ENCODE data around the gene PDE9A. TPM values are rescaled to one million over a fixed set of nuclear protein-coding genes. Genes with fewer than 3 reads are reported as not detected.

Gene PDE9A
- polyA plus RNA-seq, 2 of the 4 experiments (the other 2 are of a cell fraction), result 1.3 to 3.1 TPM

DNA sequence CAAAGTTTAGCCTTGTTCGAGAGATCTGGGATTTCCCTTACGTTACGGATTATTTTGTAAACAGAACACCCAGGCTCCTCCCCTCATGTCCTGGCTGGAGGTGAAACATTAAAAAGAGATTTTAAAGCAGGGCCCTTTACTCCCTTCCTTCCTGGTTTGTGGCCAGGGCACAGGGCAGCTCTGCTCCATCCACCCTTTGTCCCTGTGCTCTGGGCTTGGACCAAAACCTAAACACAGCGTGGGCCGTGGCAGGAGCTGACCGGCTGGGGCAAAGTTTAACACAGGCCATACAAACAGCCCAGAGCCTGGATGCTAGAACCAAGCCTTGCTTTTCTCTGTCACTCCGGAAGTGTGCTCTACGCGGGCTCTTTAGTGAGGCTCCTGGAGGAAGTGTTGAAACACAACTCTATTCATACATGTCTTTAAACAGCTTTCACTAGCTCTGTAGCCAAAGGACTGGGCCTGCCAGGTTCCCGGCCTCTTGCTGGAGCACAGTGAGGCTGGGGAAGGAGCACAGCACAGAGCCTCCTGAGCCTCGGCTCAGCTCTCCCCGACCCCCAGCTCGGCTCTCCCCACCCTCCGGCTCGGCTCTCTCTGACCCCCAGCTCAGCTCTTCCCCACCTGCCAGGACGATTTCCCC lies 84.7 kb downstream of the PDE9A start:
- ChIA-PET CTCF (interaction anchor here (1.1 kb wide), 1 partner anchor 145 kb away, joined by 4 read pairs; no protein-coding TSS in a partner anchor), POLR2A (no interaction called here)
- 64% methylated on average over 15 of the region's 16 CpGs for WGBS (ENCODE audit: missing lambda C conversion rate)
- Histone ChIP-seq H3K4me1 (peaks cover 15% of the 10 kb centered on the region; the same call in 2 of the 3 replicates), H3K4me3 (no peak overlapping the region), H3K27ac (no peak overlapping the region), H3K9me3 (no peaks in the 10 kb centered on the region), H3K4me2 (no peak overlapping the region)
- no peak for FAIRE-seq
- no peak for DNase-seq (ENCODE audit: low read depth in 1 of 2, low spot score in 1 of 2)
- no peak; a peak in 1 of 6 replicates for ATAC-seq
- no peak for TF ChIP-seq NFE2L2 (conservative IDR thresholded peaks at IDR 0.05; ENCODE audit: low read length)
- no peak for TF ChIP-seq BHLHE40 (IDR thresholded peaks at IDR 0.05; ENCODE audit: low read depth, low read length)
- no peak for TF ChIP-seq HOXB5 (CRISPR knock-in tag; IDR thresholded peaks at IDR 0.05)
- no peak for TF ChIP-seq HEYL (CRISPR knock-in tag; IDR thresholded peaks at IDR 0.05)
- no peak for TF ChIP-seq POLR2A (IDR thresholded peaks at IDR 0.05; ENCODE audit: low read length)
- no peak for TF ChIP-seq KDM1A (IDR thresholded peaks at IDR 0.05; ENCODE audit: low read depth)
- no peak for TF ChIP-seq ZSCAN20 (CRISPR knock-in tag; IDR thresholded peaks at IDR 0.05)
- no peak for TF ChIP-seq RFX5 (IDR thresholded peaks at IDR 0.05)
- no peak for TF ChIP-seq FOSB (CRISPR knock-in tag; IDR thresholded peaks at IDR 0.05)
- TF ChIP-seq USF2 (IDR thresholded peaks at IDR 0.05), result no peak
- no peak for TF ChIP-seq JUNB (IDR thresholded peaks at IDR 0.05)
- no peak for TF ChIP-seq KDM5A (IDR thresholded peaks at IDR 0.05)

- WGBS (ENCODE audit: missing lambda C conversion rate), result 85% methylated on average over 15 of the region's 21 CpGs
- FAIRE-seq (no peak), ATAC-seq (no peak), DNase-seq (ENCODE audit: low read depth in 1 of 2, low spot score in 1 of 2) (no peak)
- ChIA-PET POLR2A (no interaction called here), CTCF (no interaction called here)
- no peak for TF ChIP-seq RNF2 (IDR thresholded peaks at IDR 0.05; ENCODE audit: borderline replicate concordance, low read depth)
- no peak for TF ChIP-seq ZNF302 (CRISPR knock-in tag; IDR thresholded peaks at IDR 0.05)
- TF ChIP-seq HOXB5 (CRISPR knock-in tag; IDR thresholded peaks at IDR 0.05), result no peak
- TF ChIP-seq, protein P1, sequence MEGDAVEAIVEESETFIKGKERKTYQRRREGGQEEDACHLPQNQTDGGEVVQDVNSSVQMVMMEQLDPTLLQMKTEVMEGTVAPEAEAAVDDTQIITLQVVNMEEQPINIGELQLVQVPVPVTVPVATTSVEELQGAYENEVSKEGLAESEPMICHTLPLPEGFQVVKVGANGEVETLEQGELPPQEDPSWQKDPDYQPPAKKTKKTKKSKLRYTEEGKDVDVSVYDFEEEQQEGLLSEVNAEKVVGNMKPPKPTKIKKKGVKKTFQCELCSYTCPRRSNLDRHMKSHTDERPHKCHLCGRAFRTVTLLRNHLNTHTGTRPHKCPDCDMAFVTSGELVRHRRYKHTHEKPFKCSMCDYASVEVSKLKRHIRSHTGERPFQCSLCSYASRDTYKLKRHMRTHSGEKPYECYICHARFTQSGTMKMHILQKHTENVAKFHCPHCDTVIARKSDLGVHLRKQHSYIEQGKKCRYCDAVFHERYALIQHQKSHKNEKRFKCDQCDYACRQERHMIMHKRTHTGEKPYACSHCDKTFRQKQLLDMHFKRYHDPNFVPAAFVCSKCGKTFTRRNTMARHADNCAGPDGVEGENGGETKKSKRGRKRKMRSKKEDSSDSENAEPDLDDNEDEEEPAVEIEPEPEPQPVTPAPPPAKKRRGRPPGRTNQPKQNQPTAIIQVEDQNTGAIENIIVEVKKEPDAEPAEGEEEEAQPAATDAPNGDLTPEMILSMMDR (IDR thresholded peaks at IDR 0.05), result no peak
- TF ChIP-seq RARB (CRISPR knock-in tag; IDR thresholded peaks at IDR 0.05), result no peak
- TF ChIP-seq GATA3 (IDR thresholded peaks at IDR 0.05; ENCODE audit: borderline replicate concordance), result no peak
- no peak for TF ChIP-seq HOXA7 (CRISPR knock-in tag; IDR thresholded peaks at IDR 0.05)
- TF ChIP-seq BHLHE40 (IDR thresholded peaks at IDR 0.05; ENCODE audit: low read depth, low read length), result no peak
- TF ChIP-seq RFX5 (IDR thresholded peaks at IDR 0.05), result no peak
- Histone ChIP-seq H3K4me2 (no peak overlapping the region), H3K27ac (no peak overlapping the region), H3K4me3 (no peak overlapping the region), H3K4me1 (peaks cover 7% of the 10 kb centered on the region; the same call in 2 of the 3 replicates), H3K9me3 (no peaks in the 10 kb centered on the region)
Observed at GRCh38 chr21:42739061-42739931, 85.9 kb downstream of the PDE9A start.

GRCh38 chr21:42740405-42740909 lies 87.0 kb downstream of the PDE9A start:
- no peak for TF ChIP-seq RFX5 (IDR thresholded peaks at IDR 0.05)
- no peak for TF ChIP-seq NR3C1 (IDR thresholded peaks at IDR 0.05)
- no peak for TF ChIP-seq RCOR1 (IDR thresholded peaks at IDR 0.05; ENCODE audit: low read depth, low read length)
- no peak for TF ChIP-seq HES2 (IDR thresholded peaks at IDR 0.05)
- no peak for TF ChIP-seq RAD21 (conservative IDR thresholded peaks at IDR 0.05 in 1 of 2, IDR thresholded peaks at IDR 0.05 in 1 of 2)
- TF ChIP-seq PHF8 (IDR thresholded peaks at IDR 0.05; ENCODE audit: borderline replicate concordance, low read depth), result no peak
- no peak for TF ChIP-seq JUN (IDR thresholded peaks at IDR 0.05)
- TF ChIP-seq ZFP36 (IDR thresholded peaks at IDR 0.05; ENCODE audit: borderline replicate concordance, partially characterized antibody), result no peak
- TF ChIP-seq RNF2 (IDR thresholded peaks at IDR 0.05; ENCODE audit: borderline replicate concordance, low read depth), result no peak
- no peak for TF ChIP-seq HOXA7 (CRISPR knock-in tag; IDR thresholded peaks at IDR 0.05)
- no peak for TF ChIP-seq TP53 (CRISPR knock-in tag; IDR thresholded peaks at IDR 0.05)
- no peak for TF ChIP-seq HMGXB4 (CRISPR knock-in tag; IDR thresholded peaks at IDR 0.05; ENCODE audit: borderline replicate concordance)
- TF ChIP-seq EHF (CRISPR knock-in tag; IDR thresholded peaks at IDR 0.05), result no peak
- TF ChIP-seq MYC (IDR thresholded peaks at IDR 0.05; ENCODE audit: borderline replicate concordance, low read length), result no peak
- TF ChIP-seq KDM5A (IDR thresholded peaks at IDR 0.05), result no peak
- 92% methylated on average over 1 of the region's 1 CpG for WGBS (ENCODE audit: missing lambda C conversion rate)
- ChIA-PET POLR2A (no interaction called here), CTCF (no interaction called here)
- no peaks in the 10 kb centered on the region for H3K4me1 ChIP-seq
- no peak for DNase-seq (ENCODE audit: low read depth in 1 of 2, low spot score in 1 of 2)
- no peaks in the 10 kb centered on the region for H3K9me3 ChIP-seq
- H3K27ac ChIP-seq, result no peak overlapping the region
- no peak for FAIRE-seq
- ATAC-seq, result no peak
- H3K4me3 ChIP-seq, result no peak overlapping the region
- H3K4me2 ChIP-seq, result no peak overlapping the region

Measured in A549 (cell line).